MM.1S (cell line): ENCODE results near the gene GSN.

Source experiments
- CTCF ChIP-seq: fragments of 300-600 bp; sonication (generic); IDR thresholded peaks from 2 replicates; pipeline ENCODE4 v1.5.1; 2016; ENCODE audit warnings: antibody characterized with exemption, low read length, mixed read lengths
- EZH2phosphoT487 ChIP-seq: fragments of 300-600 bp; sonication (generic); IDR thresholded peaks from 2 replicates; pipeline ENCODE4 v1.6.1; 2018; ENCODE audit warnings: antibody characterized with exemption, low read length

DNA sequence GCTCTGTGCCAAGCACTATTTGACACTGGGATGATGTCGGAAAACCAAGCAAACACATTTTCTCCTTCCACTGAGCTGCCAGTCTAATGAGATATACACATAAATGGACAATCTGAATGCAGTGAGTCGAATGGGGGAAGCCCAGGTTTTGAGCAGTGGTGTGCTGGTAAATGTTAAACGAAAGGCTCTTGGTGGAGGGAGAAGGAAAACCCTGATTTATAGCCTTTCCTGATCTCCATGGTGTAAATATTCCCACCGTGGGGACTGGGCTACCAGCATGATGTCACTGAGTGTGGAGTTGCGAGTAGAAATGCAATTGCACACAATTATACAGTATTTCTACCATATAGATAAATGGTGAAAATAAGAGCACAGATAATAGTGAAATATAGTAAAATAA is 5.0 kb upstream of the GSN start:
- no peak for TF ChIP-seq CTCF
- no peak for TF ChIP-seq EZH2phosphoT487
